Type B pancreatic cell (in vitro differentiated cells): ENCODE results near the gene JAKMIP1. TPM values are rescaled to one million over a fixed set of nuclear protein-coding genes. Genes with fewer than 3 reads are reported as not detected.

Experiments
- DNase-seq: peaks from one replicate; pipeline ENCODE4 v3.0.0; 2021; ENCODE audit warnings: mixed read lengths; ENCODE audit not compliant: unreplicated experiment; ENCODE audit errors: extremely low spot score
- H3K27ac Mint-ChIP-seq: 2 replicates; pipeline ENCODE4 v1.8.0; 2021; ENCODE audit warnings: mild to moderate bottlenecking, mixed read lengths
- H3K27me3 Mint-ChIP-seq: 2 replicates; pipeline ENCODE4 v1.8.0; 2021; ENCODE audit warnings: mixed read lengths
- H3K36me3 Mint-ChIP-seq: 2 replicates; pipeline ENCODE4 v1.8.0; 2021; ENCODE audit warnings: mixed read lengths
- H3K4me1 Mint-ChIP-seq: one replicate; pipeline ENCODE4 v1.8.0; 2021; ENCODE audit warnings: mixed read lengths; ENCODE audit not compliant: unreplicated experiment
- H3K4me3 Mint-ChIP-seq: 2 replicates; pipeline ENCODE4 v1.8.0; 2021; ENCODE audit warnings: mild to moderate bottlenecking, mixed read lengths
- H3K9me3 Mint-ChIP-seq: 2 replicates; pipeline ENCODE4 v1.8.0; 2021; ENCODE audit warnings: mixed read lengths
- CTCF ChIP-seq: fragments of 200-600 bp; sonication (generic); conservative IDR thresholded peaks from 2 replicates; pipeline ENCODE4 v1.5.0; 2021; ENCODE audit warnings: antibody characterized with exemption, mild to moderate bottlenecking
- total RNA-seq: library from RNA; stranded (reverse); gene quantifications from 2 replicates; pipeline ENCODE4 v1.2.1, GENCODE V29; 2021; ENCODE audit warnings: low replicate concordance

The JAKMIP1 gene
- total RNA-seq, 1 donor from 2014 or later = 0.89 TPM

GRCh38 chr4:6002926-6003325 lies 197.4 kb downstream of the JAKMIP1 start:
- no peak for DNase-seq
- TF ChIP-seq CTCF = no peak
- H3K36me3 Mint-ChIP-seq = no peaks in the 10 kb centered on the region

GRCh38 chr4:6002492-6002833 lies 197.9 kb downstream of the JAKMIP1 start:
- TF ChIP-seq CTCF = no peak
- Mint-ChIP-seq H3K27me3 (peaks cover 54% of the 10 kb centered on the region), H3K36me3 (no peaks in the 10 kb centered on the region), H3K27ac (no peak overlapping the region), H3K9me3 (no peaks in the 10 kb centered on the region), H3K4me3 (no peak overlapping the region), H3K4me1 (no peaks in the 10 kb centered on the region)
- no peak for DNase-seq

More at GRCh38 chr4:6002926-6003325, 197.4 kb downstream of the JAKMIP1 start:
- Mint-ChIP-seq H3K27ac (no peak overlapping the region), H3K27me3 (peaks cover 58% of the 10 kb centered on the region), H3K4me3 (no peak overlapping the region), H3K4me1 (no peaks in the 10 kb centered on the region), H3K9me3 (no peaks in the 10 kb centered on the region)

- Mint-ChIP-seq H3K9me3 (no peaks in the 10 kb centered on the region), H3K27me3 (peaks cover 48% of the 10 kb centered on the region), H3K36me3 (no peaks in the 10 kb centered on the region), H3K27ac (no peak overlapping the region), H3K4me1 (no peaks in the 10 kb centered on the region), H3K4me3 (no peak overlapping the region)
- no peak for TF ChIP-seq CTCF
- DNase-seq = no peak
Observed at GRCh38 chr4:6001680-6002491, 198.5 kb downstream of the JAKMIP1 start.

- no peaks in the 10 kb centered on the region for H3K9me3 Mint-ChIP-seq
- peaks cover 41% of the 10 kb centered on the region for H3K27me3 Mint-ChIP-seq
- no peaks in the 10 kb centered on the region for H3K4me1 Mint-ChIP-seq
- no peak overlapping the region for H3K4me3 Mint-ChIP-seq
- H3K27ac Mint-ChIP-seq = no peak overlapping the region
- TF ChIP-seq CTCF = no peak
- no peak for DNase-seq
- H3K36me3 Mint-ChIP-seq = no peaks in the 10 kb centered on the region
Observed at GRCh38 chr4:5999830-6000365, 200.5 kb downstream of the JAKMIP1 start.

GRCh38 chr4:5999356-5999755 lies 201.0 kb downstream of the JAKMIP1 start:
- TF ChIP-seq CTCF = no peak
- no peaks in the 10 kb centered on the region for H3K36me3 Mint-ChIP-seq
- peaks cover 41% of the 10 kb centered on the region for H3K27me3 Mint-ChIP-seq
- DNase-seq = no peak
- no peak overlapping the region for H3K27ac Mint-ChIP-seq
- H3K4me1 Mint-ChIP-seq = no peaks in the 10 kb centered on the region
- no peaks in the 10 kb centered on the region for H3K9me3 Mint-ChIP-seq
- no peak overlapping the region for H3K4me3 Mint-ChIP-seq
